22Rv1 (cell line): ENCODE measurements around the gene REXO4.

Experiments used
- CTCF ChIP-seq: fragments of 450-650 bp; IDR thresholded peaks from 2 replicates; pipeline ENCODE4 v1.5.1; 2017; ENCODE audit warnings: mild to moderate bottlenecking
- ZFX ChIP-seq: fragments of 450-650 bp; IDR thresholded peaks from 2 replicates; pipeline ENCODE4 v1.6.1; 2017; ENCODE audit warnings: antibody characterized with exemption, borderline replicate concordance

DNA sequence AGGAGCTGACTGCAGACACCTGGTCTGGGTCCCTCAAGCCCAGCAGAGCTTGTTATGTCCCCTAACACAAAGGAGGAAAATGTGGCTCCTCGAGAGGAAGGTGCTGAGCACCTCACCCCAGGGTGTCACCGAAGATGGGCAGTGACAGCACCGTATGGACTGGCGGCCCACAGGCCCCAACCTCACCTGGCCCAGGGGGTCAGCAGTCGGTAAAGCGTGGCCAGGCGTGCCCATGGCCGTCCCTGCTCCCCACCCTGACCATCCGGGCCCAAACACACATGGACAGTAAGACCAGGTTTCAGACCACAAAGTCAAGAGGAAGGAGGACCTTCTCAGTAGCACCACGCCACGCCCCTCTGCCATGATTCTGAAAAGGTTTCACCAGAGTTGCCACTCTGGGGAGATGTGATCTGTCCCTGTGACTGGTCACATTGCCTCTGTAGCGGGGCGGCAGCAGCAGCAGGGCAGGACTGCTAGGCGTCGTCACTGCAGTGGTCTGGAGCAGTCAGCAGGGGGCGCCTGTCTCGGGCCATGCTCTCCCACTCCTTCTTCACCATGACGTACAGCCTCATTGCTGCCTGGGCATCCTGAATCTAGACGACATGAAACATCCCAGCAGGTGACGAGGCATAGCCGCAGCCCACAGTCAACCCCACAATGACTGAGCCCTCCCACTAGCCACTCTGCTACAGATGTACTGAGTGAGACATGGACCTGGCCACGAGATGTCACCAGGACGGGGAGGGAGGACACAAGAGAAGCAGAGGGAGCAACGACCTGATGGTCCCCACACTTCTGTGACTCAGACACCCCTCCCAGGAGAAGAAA is 11.1 kb downstream of the REXO4 start:
- TF ChIP-seq CTCF (peak; percentile 95), ZFX (no peak)
